ENCODE results near the gene HACD3.

HACD3 gene

GRCh38 chr15:65587094-65587493, 56.8 kb downstream of the HACD3 start:
- Histone ChIP-seq H3K27me3 (replicated peaks; ENCODE audit: control insufficient read depth, insufficient read depth, low read length, poor library complexity, severe bottlenecking) (no peaks in the 10 kb centered on the region), H3K4me1 (ENCODE audit: control insufficient read depth, insufficient read depth, low read length, poor library complexity, severe bottlenecking) (no peaks in the 10 kb centered on the region), H3K9me3 (ENCODE audit: control insufficient read depth, low read length) (no peaks in the 10 kb centered on the region), H3K36me3 (ENCODE audit: control insufficient read depth, insufficient read depth, low read length) (peaks cover 32% of the 10 kb centered on the region), H3K27ac (ENCODE audit: insufficient read depth, low read length, poor library complexity, severe bottlenecking) (no peak overlapping the region), H3K4me3 (ENCODE audit: insufficient read depth, low read depth, low read length, poor library complexity, severe bottlenecking) (no peak overlapping the region)
- no peak for DNase-seq

- Histone ChIP-seq H3K27me3 (replicated peaks; ENCODE audit: control insufficient read depth, insufficient read depth, low read length, poor library complexity, severe bottlenecking) (no peaks in the 10 kb centered on the region), H3K9me3 (ENCODE audit: control insufficient read depth, low read length) (no peaks in the 10 kb centered on the region), H3K27ac (ENCODE audit: insufficient read depth, low read length, poor library complexity, severe bottlenecking) (no peak overlapping the region), H3K36me3 (ENCODE audit: control insufficient read depth, insufficient read depth, low read length) (peaks cover 74% of the 10 kb centered on the region), H3K4me3 (ENCODE audit: insufficient read depth, low read depth, low read length, poor library complexity, severe bottlenecking) (no peak overlapping the region), H3K4me1 (ENCODE audit: control insufficient read depth, insufficient read depth, low read length, poor library complexity, severe bottlenecking) (no peaks in the 10 kb centered on the region)
- DNase-seq, result no peak
These were observed 65.7 kb downstream of the HACD3 start for GRCh38 chr15:65595960-65596359.

GRCh38 chr15:65598468-65598867, 68.2 kb downstream of the HACD3 start:
- Histone ChIP-seq H3K27me3 (replicated peaks; ENCODE audit: control insufficient read depth, insufficient read depth, low read length, poor library complexity, severe bottlenecking) (no peaks in the 10 kb centered on the region), H3K4me3 (ENCODE audit: insufficient read depth, low read depth, low read length, poor library complexity, severe bottlenecking) (no peak overlapping the region), H3K36me3 (ENCODE audit: control insufficient read depth, insufficient read depth, low read length) (peaks cover 57% of the 10 kb centered on the region), H3K4me1 (ENCODE audit: control insufficient read depth, insufficient read depth, low read length, poor library complexity, severe bottlenecking) (no peaks in the 10 kb centered on the region), H3K27ac (ENCODE audit: insufficient read depth, low read length, poor library complexity, severe bottlenecking) (no peak overlapping the region), H3K9me3 (ENCODE audit: control insufficient read depth, low read length) (no peaks in the 10 kb centered on the region)
- DNase-seq, result no peak

- Histone ChIP-seq H3K4me1 (ENCODE audit: control insufficient read depth, insufficient read depth, low read length, poor library complexity, severe bottlenecking) (no peaks in the 10 kb centered on the region), H3K36me3 (ENCODE audit: control insufficient read depth, insufficient read depth, low read length) (peaks cover 60% of the 10 kb centered on the region), H3K27ac (ENCODE audit: insufficient read depth, low read length, poor library complexity, severe bottlenecking) (no peak overlapping the region), H3K27me3 (replicated peaks; ENCODE audit: control insufficient read depth, insufficient read depth, low read length, poor library complexity, severe bottlenecking) (no peaks in the 10 kb centered on the region), H3K4me3 (ENCODE audit: insufficient read depth, low read depth, low read length, poor library complexity, severe bottlenecking) (no peak overlapping the region), H3K9me3 (ENCODE audit: control insufficient read depth, low read length) (no peaks in the 10 kb centered on the region)
- DNase-seq, result no peak
These were observed 69.4 kb downstream of the HACD3 start for GRCh38 chr15:65599677-65600076.

- Histone ChIP-seq H3K4me3 (ENCODE audit: insufficient read depth, low read depth, low read length, poor library complexity, severe bottlenecking) (no peak overlapping the region), H3K27ac (ENCODE audit: insufficient read depth, low read length, poor library complexity, severe bottlenecking) (no peak overlapping the region), H3K4me1 (ENCODE audit: control insufficient read depth, insufficient read depth, low read length, poor library complexity, severe bottlenecking) (no peaks in the 10 kb centered on the region), H3K27me3 (replicated peaks; ENCODE audit: control insufficient read depth, insufficient read depth, low read length, poor library complexity, severe bottlenecking) (no peaks in the 10 kb centered on the region), H3K36me3 (ENCODE audit: control insufficient read depth, insufficient read depth, low read length) (peaks cover 43% of the 10 kb centered on the region), H3K9me3 (ENCODE audit: control insufficient read depth, low read length) (no peaks in the 10 kb centered on the region)
- DNase-seq, result no peak
These were observed 72.9 kb downstream of the HACD3 start for GRCh38 chr15:65603134-65603533.

- Histone ChIP-seq H3K27me3 (replicated peaks; ENCODE audit: control insufficient read depth, insufficient read depth, low read length, poor library complexity, severe bottlenecking) (no peaks in the 10 kb centered on the region), H3K4me1 (ENCODE audit: control insufficient read depth, insufficient read depth, low read length, poor library complexity, severe bottlenecking) (no peaks in the 10 kb centered on the region), H3K27ac (ENCODE audit: insufficient read depth, low read length, poor library complexity, severe bottlenecking) (no peak overlapping the region), H3K4me3 (ENCODE audit: insufficient read depth, low read depth, low read length, poor library complexity, severe bottlenecking) (no peak overlapping the region), H3K36me3 (ENCODE audit: control insufficient read depth, insufficient read depth, low read length) (peaks cover 39% of the 10 kb centered on the region), H3K9me3 (ENCODE audit: control insufficient read depth, low read length) (no peaks in the 10 kb centered on the region)
- DNase-seq, result no peak
These were observed 73.3 kb downstream of the HACD3 start for GRCh38 chr15:65603559-65603958.

- H3K27ac ChIP-seq (ENCODE audit: insufficient read depth, low read length, poor library complexity, severe bottlenecking), result peak within 1 kb of the TSS; percentile 84
- H3K27me3 ChIP-seq (replicated peaks; ENCODE audit: control insufficient read depth, insufficient read depth, low read length, poor library complexity, severe bottlenecking), result no peaks in the 10 kb centered on the region
- H3K4me3 ChIP-seq (ENCODE audit: insufficient read depth, low read depth, low read length, poor library complexity, severe bottlenecking), result peak within 1 kb of the TSS; percentile 73
- peak; percentile 84 to 87 (median 84) for DNase-seq
- peaks cover 13% of the 10 kb centered on the region for H3K4me1 ChIP-seq (ENCODE audit: control insufficient read depth, insufficient read depth, low read length, poor library complexity, severe bottlenecking)
- no peaks in the 10 kb centered on the region for H3K9me3 ChIP-seq (ENCODE audit: control insufficient read depth, low read length)
- no peaks in the 10 kb centered on the region for H3K36me3 ChIP-seq (ENCODE audit: control insufficient read depth, insufficient read depth, low read length)
These were observed 80.8 kb downstream of the HACD3 start, which contains the start of gene INTS14 for GRCh38 chr15:65610871-65611718. Gene INTS14, minus strand, starts transcription at chr15:65611131. Its CDS starts 3,751 bp downstream, at chr15:65607380.

GRCh38 chr15:65611888-65612615, 81.8 kb downstream of the HACD3 start:
- H3K9me3 ChIP-seq (ENCODE audit: control insufficient read depth, low read length), result no peaks in the 10 kb centered on the region
- peak overlapping the region; percentile 73 for H3K4me3 ChIP-seq (ENCODE audit: insufficient read depth, low read depth, low read length, poor library complexity, severe bottlenecking)
- DNase-seq, result no peak
- H3K36me3 ChIP-seq (ENCODE audit: control insufficient read depth, insufficient read depth, low read length), result no peaks in the 10 kb centered on the region
- H3K27me3 ChIP-seq (replicated peaks; ENCODE audit: control insufficient read depth, insufficient read depth, low read length, poor library complexity, severe bottlenecking), result no peaks in the 10 kb centered on the region
- peak overlapping the region; percentile 84 for H3K27ac ChIP-seq (ENCODE audit: insufficient read depth, low read length, poor library complexity, severe bottlenecking)
- peaks cover 13% of the 10 kb centered on the region for H3K4me1 ChIP-seq (ENCODE audit: control insufficient read depth, insufficient read depth, low read length, poor library complexity, severe bottlenecking)

- H3K36me3 ChIP-seq (ENCODE audit: control insufficient read depth, insufficient read depth, low read length), result no peaks in the 10 kb centered on the region
- no peaks in the 10 kb centered on the region for H3K27me3 ChIP-seq (replicated peaks; ENCODE audit: control insufficient read depth, insufficient read depth, low read length, poor library complexity, severe bottlenecking)
- DNase-seq, result no peak
- H3K4me1 ChIP-seq (ENCODE audit: control insufficient read depth, insufficient read depth, low read length, poor library complexity, severe bottlenecking), result peaks cover 13% of the 10 kb centered on the region
- H3K27ac ChIP-seq (ENCODE audit: insufficient read depth, low read length, poor library complexity, severe bottlenecking), result no peak overlapping the region
- H3K4me3 ChIP-seq (ENCODE audit: insufficient read depth, low read depth, low read length, poor library complexity, severe bottlenecking), result no peak overlapping the region
- H3K9me3 ChIP-seq (ENCODE audit: control insufficient read depth, low read length), result no peaks in the 10 kb centered on the region
These were observed 82.3 kb downstream of the HACD3 start for GRCh38 chr15:65612616-65612946.
